Inflammatory macrophage treated with lipopolysaccharide for 4 hours (primary cell): Measurements from ENCODE around the gene MAPK8IP1.

ENCODE experiments used
- DNase-seq: peaks from one replicate; pipeline ENCODE4 v3.0.0-alpha.2; 2020

The MAPK8IP1 gene

GRCh38 chr11:45927684-45928413 lies 42.4 kb downstream of the MAPK8IP1 start:
- DNase-seq = no peak

- no peak for DNase-seq
Measured at GRCh38 chr11:45928535-45929215, 43.2 kb downstream of the MAPK8IP1 start.

GRCh38 chr11:45929486-45930030 lies 44.1 kb downstream of the MAPK8IP1 start:
- no peak for DNase-seq

- no peak for DNase-seq
Measured at GRCh38 chr11:45930031-45930794, 44.8 kb downstream of the MAPK8IP1 start.

GRCh38 chr11:45930951-45931570 lies 45.6 kb downstream of the MAPK8IP1 start:
- DNase-seq = no peak

GRCh38 chr11:45931739-45932138 lies 46.3 kb downstream of the MAPK8IP1 start:
- no peak for DNase-seq

GRCh38 chr11:45932217-45932616 lies 46.8 kb downstream of the MAPK8IP1 start:
- no peak for DNase-seq

GRCh38 chr11:45933131-45933831 lies 47.8 kb downstream of the MAPK8IP1 start:
- DNase-seq = peak; percentile 79

GRCh38 chr11:45933846-45934579 lies 48.6 kb downstream of the MAPK8IP1 start:
- DNase-seq = no peak

GRCh38 chr11:45934580-45935318 lies 49.3 kb downstream of the MAPK8IP1 start:
- no peak for DNase-seq

- DNase-seq = peak; percentile 15
Measured at GRCh38 chr11:45935349-45936064, 50.1 kb downstream of the MAPK8IP1 start.

- DNase-seq = no peak
Measured at GRCh38 chr11:45936511-45937054, 51.1 kb downstream of the MAPK8IP1 start.

- no peak for DNase-seq
Measured at GRCh38 chr11:45937916-45938315, 52.5 kb downstream of the MAPK8IP1 start.

- DNase-seq = no peak
Measured at GRCh38 chr11:45939836-45940235, 54.4 kb downstream of the MAPK8IP1 start.

GRCh38 chr11:45941285-45941684 lies 55.8 kb downstream of the MAPK8IP1 start:
- no peak for DNase-seq

GRCh38 chr11:45942381-45942780 lies 56.9 kb downstream of the MAPK8IP1 start:
- no peak for DNase-seq

- no peak for DNase-seq
Measured at GRCh38 chr11:45945397-45945999, 60.0 kb downstream of the MAPK8IP1 start.

GRCh38 chr11:45947885-45948284 lies 62.4 kb downstream of the MAPK8IP1 start:
- DNase-seq = no peak

GRCh38 chr11:45948356-45948755 lies 62.9 kb downstream of the MAPK8IP1 start:
- DNase-seq = no peak
